ENCODE results near the gene GZF1.
A peak's percentile ranks its signal among the peaks of the same experiment; 100 is the strongest.

Gene GZF1

GRCh38 chr20:23361476-23362391 is at the start of gene GZF1:
TSS of gene GZF1 (plus strand) at chr20:23362182. CDS start at chr20:23364384, 2,202 bp downstream.
- Mint-ChIP-seq H3K27ac (peak within 1 kb of the TSS; percentile 91), H3K4me3 (peak within 1 kb of the TSS; percentile 86), H3K4me1 (peaks cover 66% of the 10 kb centered on the region), H3K27me3 (peaks cover 1% of the 10 kb centered on the region), H3K36me3 (ENCODE audit: low read depth) (peaks cover 24% of the 10 kb centered on the region), H3K9me3 (no peaks in the 10 kb centered on the region)
- DNase-seq: peak; percentile 99
- ATAC-seq: peak; percentile 83

GRCh38 chr20:23313271-23313670 is 48.7 kb upstream of the GZF1 start:
- Mint-ChIP-seq H3K36me3 (ENCODE audit: low read depth) (no peaks in the 10 kb centered on the region), H3K9me3 (no peaks in the 10 kb centered on the region), H3K4me3 (no peak overlapping the region), H3K27me3 (peaks cover 7% of the 10 kb centered on the region), H3K4me1 (peaks cover 5% of the 10 kb centered on the region), H3K27ac (no peak overlapping the region)
- ATAC-seq (no peak), DNase-seq (no peak)

GRCh38 chr20:23314699-23315098 is 47.3 kb upstream of the GZF1 start:
- no peaks in the 10 kb centered on the region for H3K36me3 Mint-ChIP-seq (ENCODE audit: low read depth)
- peaks cover 7% of the 10 kb centered on the region for H3K27me3 Mint-ChIP-seq
- no peak overlapping the region for H3K27ac Mint-ChIP-seq
- H3K4me3 Mint-ChIP-seq: no peak overlapping the region
- DNase-seq (no peak), ATAC-seq (no peak)
- H3K4me1 Mint-ChIP-seq: no peaks in the 10 kb centered on the region
- no peaks in the 10 kb centered on the region for H3K9me3 Mint-ChIP-seq

GRCh38 chr20:23315099-23315498 is 46.9 kb upstream of the GZF1 start:
- DNase-seq (no peak), ATAC-seq (no peak)
- H3K36me3 Mint-ChIP-seq (ENCODE audit: low read depth): no peaks in the 10 kb centered on the region
- H3K4me1 Mint-ChIP-seq: no peaks in the 10 kb centered on the region
- peaks cover 7% of the 10 kb centered on the region for H3K27me3 Mint-ChIP-seq
- H3K27ac Mint-ChIP-seq: no peak overlapping the region
- no peaks in the 10 kb centered on the region for H3K9me3 Mint-ChIP-seq
- H3K4me3 Mint-ChIP-seq: no peak overlapping the region

GRCh38 chr20:23316626-23317025 is 45.4 kb upstream of the GZF1 start:
- Mint-ChIP-seq H3K4me1 (no peaks in the 10 kb centered on the region), H3K4me3 (no peak overlapping the region), H3K27ac (no peak overlapping the region), H3K36me3 (ENCODE audit: low read depth) (no peaks in the 10 kb centered on the region), H3K27me3 (peaks cover 3% of the 10 kb centered on the region), H3K9me3 (no peaks in the 10 kb centered on the region)
- DNase-seq (no peak), ATAC-seq (no peak)

GRCh38 chr20:23317081-23317480 is 44.9 kb upstream of the GZF1 start:
- H3K27me3 Mint-ChIP-seq: peaks cover 3% of the 10 kb centered on the region
- H3K4me3 Mint-ChIP-seq: no peak overlapping the region
- no peaks in the 10 kb centered on the region for H3K9me3 Mint-ChIP-seq
- DNase-seq (no peak), ATAC-seq (no peak)
- H3K4me1 Mint-ChIP-seq: no peaks in the 10 kb centered on the region
- H3K27ac Mint-ChIP-seq: no peak overlapping the region
- H3K36me3 Mint-ChIP-seq (ENCODE audit: low read depth): no peaks in the 10 kb centered on the region

GRCh38 chr20:23318347-23318746 is 43.6 kb upstream of the GZF1 start:
- Mint-ChIP-seq H3K9me3 (no peaks in the 10 kb centered on the region), H3K4me3 (no peak overlapping the region), H3K4me1 (no peaks in the 10 kb centered on the region), H3K36me3 (ENCODE audit: low read depth) (no peaks in the 10 kb centered on the region), H3K27ac (no peak overlapping the region), H3K27me3 (peaks cover 3% of the 10 kb centered on the region)
- ATAC-seq (no peak), DNase-seq (no peak)

GRCh38 chr20:23320317-23320716 is 41.7 kb upstream of the GZF1 start:
- Mint-ChIP-seq H3K9me3 (no peaks in the 10 kb centered on the region), H3K36me3 (ENCODE audit: low read depth) (no peaks in the 10 kb centered on the region), H3K4me1 (no peaks in the 10 kb centered on the region), H3K27me3 (peaks cover 3% of the 10 kb centered on the region), H3K4me3 (no peak overlapping the region), H3K27ac (no peak overlapping the region)
- ATAC-seq (no peak), DNase-seq (no peak)

- Mint-ChIP-seq H3K4me3 (no peak overlapping the region), H3K36me3 (ENCODE audit: low read depth) (no peaks in the 10 kb centered on the region), H3K9me3 (no peaks in the 10 kb centered on the region), H3K27ac (no peak overlapping the region), H3K27me3 (no peaks in the 10 kb centered on the region), H3K4me1 (no peaks in the 10 kb centered on the region)
- no peak for DNase-seq
- ATAC-seq: no peak
Observed at GRCh38 chr20:23325107-23325506, 36.9 kb upstream of the GZF1 start.

- Mint-ChIP-seq H3K27ac (no peak overlapping the region), H3K4me1 (no peaks in the 10 kb centered on the region), H3K36me3 (ENCODE audit: low read depth) (no peaks in the 10 kb centered on the region), H3K4me3 (no peak overlapping the region), H3K9me3 (no peaks in the 10 kb centered on the region), H3K27me3 (no peaks in the 10 kb centered on the region)
- ATAC-seq: no peak
- DNase-seq: no peak
Observed at GRCh38 chr20:23326774-23327173, 35.2 kb upstream of the GZF1 start.

- H3K9me3 Mint-ChIP-seq: no peaks in the 10 kb centered on the region
- no peak overlapping the region for H3K4me3 Mint-ChIP-seq
- DNase-seq (no peak), ATAC-seq (no peak)
- no peaks in the 10 kb centered on the region for H3K27me3 Mint-ChIP-seq
- H3K36me3 Mint-ChIP-seq (ENCODE audit: low read depth): no peaks in the 10 kb centered on the region
- H3K27ac Mint-ChIP-seq: no peak overlapping the region
- H3K4me1 Mint-ChIP-seq: peaks cover 1% of the 10 kb centered on the region
Observed at GRCh38 chr20:23327617-23328333, 34.2 kb upstream of the GZF1 start.

- H3K4me1 Mint-ChIP-seq: peaks cover 1% of the 10 kb centered on the region
- no peak for ATAC-seq
- no peaks in the 10 kb centered on the region for H3K9me3 Mint-ChIP-seq
- H3K27ac Mint-ChIP-seq: no peak overlapping the region
- H3K27me3 Mint-ChIP-seq: no peaks in the 10 kb centered on the region
- H3K4me3 Mint-ChIP-seq: no peak overlapping the region
- DNase-seq: no peak
- H3K36me3 Mint-ChIP-seq (ENCODE audit: low read depth): no peaks in the 10 kb centered on the region
Observed at GRCh38 chr20:23331450-23332350, 30.3 kb upstream of the GZF1 start.

GRCh38 chr20:23332467-23332866 is 29.5 kb upstream of the GZF1 start:
- Mint-ChIP-seq H3K4me3 (no peak overlapping the region), H3K27me3 (no peaks in the 10 kb centered on the region), H3K27ac (no peak overlapping the region), H3K9me3 (no peaks in the 10 kb centered on the region), H3K4me1 (peaks cover 1% of the 10 kb centered on the region), H3K36me3 (ENCODE audit: low read depth) (no peaks in the 10 kb centered on the region)
- DNase-seq (no peak), ATAC-seq (no peak)

GRCh38 chr20:23334111-23334510 is 27.9 kb upstream of the GZF1 start:
- H3K27ac Mint-ChIP-seq: no peak overlapping the region
- H3K4me1 Mint-ChIP-seq: peaks cover 1% of the 10 kb centered on the region
- ATAC-seq (no peak), DNase-seq (no peak)
- H3K36me3 Mint-ChIP-seq (ENCODE audit: low read depth): no peaks in the 10 kb centered on the region
- H3K4me3 Mint-ChIP-seq: no peak overlapping the region
- H3K27me3 Mint-ChIP-seq: no peaks in the 10 kb centered on the region
- H3K9me3 Mint-ChIP-seq: no peaks in the 10 kb centered on the region

Measured in activated naive CD8-positive, alpha-beta T cell treated with anti-CD3 and anti-CD28 coated beads, Interleukin-2, amount 50 U/mL, for 24 hours (primary cell).